ENCODE data around the gene ZNF544.
"Not testable (repeated sequence)": the region's sequence is repeated elsewhere in the genome, so short reads cannot be mapped to it uniquely, and the experiment has no call there.

ZNF544 gene

DNA sequence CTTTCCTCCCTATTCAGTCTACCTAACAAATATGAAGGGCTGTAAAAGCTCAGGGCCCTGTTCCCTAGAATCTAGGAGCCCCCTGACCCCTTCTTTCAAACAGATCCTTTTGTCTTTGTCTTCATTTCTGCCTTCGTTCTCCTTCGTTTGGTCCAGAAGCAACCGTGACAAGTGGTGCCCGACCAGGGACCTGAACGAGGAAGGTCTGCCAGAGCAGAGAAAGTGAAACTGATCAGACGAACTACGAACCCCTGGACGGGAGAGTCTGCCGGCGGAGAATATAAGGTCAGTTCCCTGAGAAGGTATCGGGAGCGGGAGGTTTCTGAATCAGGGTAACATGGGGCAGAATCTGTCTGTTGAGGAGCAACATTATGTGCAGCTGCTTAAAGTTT lies 77.2 kb downstream of the ZNF544 start:
- DNase-seq, result no peak

DNA sequence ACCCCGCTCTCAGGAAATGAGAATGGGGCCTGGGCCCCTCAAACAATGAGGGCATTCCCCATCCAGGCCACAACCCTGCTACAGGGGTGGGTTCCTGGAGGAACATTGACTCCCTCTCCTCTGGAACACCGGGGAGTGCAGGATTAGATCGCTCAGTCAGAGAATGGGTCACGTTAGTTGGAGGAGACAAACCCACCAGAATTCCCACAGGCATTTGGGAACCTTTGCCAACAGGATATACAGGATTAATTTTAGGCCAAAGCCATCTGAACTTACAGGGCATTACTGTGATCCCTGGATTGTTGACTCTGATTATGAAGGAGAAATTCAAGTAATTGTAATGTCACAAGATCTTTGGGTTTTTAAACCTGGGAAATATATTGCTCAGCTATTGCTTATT lies 79.0 kb downstream of the ZNF544 start:
- no peak for DNase-seq

DNA sequence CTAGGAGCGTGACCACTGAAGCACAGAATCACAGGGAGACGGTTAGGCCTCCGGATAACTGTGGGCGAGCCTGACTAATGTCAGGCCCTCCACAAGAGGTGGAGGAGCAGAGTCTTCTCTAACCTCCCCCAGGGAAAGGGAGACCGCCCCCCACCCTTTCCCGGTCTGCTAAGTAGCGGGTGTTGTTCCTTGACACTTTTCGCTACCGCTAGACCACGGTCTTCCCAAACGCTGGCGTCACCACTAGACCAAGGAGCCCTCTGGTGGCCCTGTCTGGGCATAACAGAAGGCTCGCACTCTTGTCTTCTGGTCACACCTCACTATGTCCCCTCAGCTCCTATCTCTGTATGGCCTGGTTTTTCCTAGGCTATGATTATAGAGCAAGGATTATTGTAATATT lies 82.0 kb downstream of the ZNF544 start:
- not testable (repeated sequence) for DNase-seq

DNA sequence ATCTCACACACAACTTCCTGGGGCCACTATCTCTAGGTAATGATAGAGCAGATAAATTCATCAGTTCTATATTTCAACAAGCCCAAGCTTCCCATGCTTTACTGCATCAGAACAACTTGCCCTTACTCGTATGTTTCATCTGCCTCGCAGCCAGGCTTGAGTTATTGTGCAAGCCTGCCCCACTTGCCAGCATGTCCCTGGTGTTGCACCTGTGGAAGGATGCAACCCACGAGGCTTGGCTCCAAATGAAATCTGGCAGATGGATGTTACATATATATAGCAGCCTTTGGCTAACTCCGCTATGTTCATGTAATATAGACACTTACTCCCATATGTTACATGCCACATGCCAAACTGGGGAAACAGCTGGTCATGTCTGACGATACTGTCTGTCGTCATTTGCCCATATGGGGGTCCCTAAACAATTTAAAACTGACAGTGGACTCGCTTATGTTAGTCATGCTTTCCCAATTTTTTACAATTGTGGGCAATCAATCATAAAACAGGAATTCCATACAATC lies 82.7 kb downstream of the ZNF544 start:
- no peak for DNase-seq

Data from AML-193 (cell line).